ENCODE data around the gene PIK3IP1.

GRCh38 chr22:31277741-31278140 is 14.5 kb downstream of the PIK3IP1 start:
- TF ChIP-seq POLR2AphosphoS5 (IDR thresholded peaks at IDR 0.05; ENCODE audit: low read depth, low read length): no peak
- no peak for TF ChIP-seq TAF1 (IDR thresholded peaks at IDR 0.05; ENCODE audit: borderline replicate concordance, low read depth, low read length)
- no peak for TF ChIP-seq POLR2A (IDR thresholded peaks at IDR 0.05; ENCODE audit: low read depth, low read length)
